ENCODE data around the gene ZDHHC7. TPM values are rescaled to one million over a fixed set of nuclear protein-coding genes. Genes with fewer than 3 reads are reported as not detected.

The ZDHHC7 gene
- polyA plus RNA-seq, 1 donor = 31.5 TPM

DNA sequence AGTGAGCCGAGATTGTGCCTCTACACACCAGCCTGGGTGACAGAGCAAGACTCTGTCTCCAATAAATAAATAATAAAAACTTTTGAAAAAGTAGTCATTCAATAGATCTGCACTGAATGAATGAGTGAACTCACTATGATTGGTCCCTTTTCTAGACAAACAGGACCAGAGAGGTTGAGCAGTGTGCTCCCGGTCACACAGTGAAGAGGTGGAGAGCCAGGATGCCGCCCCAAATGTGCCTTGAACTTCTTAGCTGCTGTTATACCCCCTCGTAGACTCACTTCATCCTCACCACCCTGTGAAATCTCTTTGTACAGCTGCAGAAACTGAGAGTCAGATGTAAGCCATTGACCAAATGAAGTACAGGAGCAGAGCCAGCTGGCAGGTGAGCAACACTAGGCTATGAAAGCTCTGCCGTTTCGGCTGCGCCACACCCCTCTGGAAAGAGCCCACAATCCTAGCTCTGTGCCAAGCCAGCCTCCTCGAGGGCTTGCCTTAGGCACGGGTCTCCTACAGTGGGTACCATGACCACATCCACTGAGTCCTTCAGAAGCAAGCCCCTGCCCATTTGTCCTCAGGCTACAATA, 8.4 kb upstream of the ZDHHC7 start:
- DNase-seq (ENCODE audit: low read depth) = no peak

DNA sequence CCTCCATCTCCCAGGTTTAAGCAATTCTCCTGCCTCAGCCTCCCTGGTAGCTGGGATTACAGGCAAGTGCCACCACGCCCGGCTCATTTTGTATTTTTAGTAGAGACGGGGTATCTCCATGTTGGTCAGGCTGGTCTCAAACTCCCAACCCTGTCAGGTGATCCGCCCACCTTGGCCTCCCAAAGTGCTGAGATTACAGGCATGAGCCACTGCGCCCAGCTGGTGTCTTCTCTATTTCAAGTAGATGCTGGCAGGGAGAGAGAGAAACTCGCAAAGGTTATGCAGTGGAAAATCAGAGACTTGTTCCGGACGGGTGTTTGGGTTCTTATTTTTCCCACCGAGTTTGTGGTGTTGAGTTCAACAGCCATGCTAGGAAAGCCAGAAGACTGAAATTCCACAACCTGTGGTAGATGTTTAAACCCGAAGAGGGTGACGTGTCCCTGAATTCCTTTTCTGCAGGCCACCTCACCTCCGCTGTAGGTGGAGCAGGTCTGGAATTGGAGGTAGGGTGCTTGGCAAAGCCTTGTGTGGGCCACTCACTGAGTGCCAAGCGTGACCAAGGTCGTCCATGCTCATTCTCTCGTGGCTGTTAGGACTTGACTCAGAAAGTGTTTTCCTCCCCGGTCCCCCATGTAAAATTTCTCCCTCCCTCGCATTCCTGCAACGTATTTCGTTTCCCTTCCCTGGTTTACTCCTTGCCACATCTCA, 7.3 kb upstream of the ZDHHC7 start:
- no peak for DNase-seq (ENCODE audit: low read depth)

- no peak for DNase-seq (ENCODE audit: low read depth)
Measured at GRCh38 chr16:85017633-85018032, 6.3 kb upstream of the ZDHHC7 start.

GRCh38 chr16:85017151-85017550, 5.8 kb upstream of the ZDHHC7 start:
- DNase-seq (ENCODE audit: low read depth) = no peak

DNA sequence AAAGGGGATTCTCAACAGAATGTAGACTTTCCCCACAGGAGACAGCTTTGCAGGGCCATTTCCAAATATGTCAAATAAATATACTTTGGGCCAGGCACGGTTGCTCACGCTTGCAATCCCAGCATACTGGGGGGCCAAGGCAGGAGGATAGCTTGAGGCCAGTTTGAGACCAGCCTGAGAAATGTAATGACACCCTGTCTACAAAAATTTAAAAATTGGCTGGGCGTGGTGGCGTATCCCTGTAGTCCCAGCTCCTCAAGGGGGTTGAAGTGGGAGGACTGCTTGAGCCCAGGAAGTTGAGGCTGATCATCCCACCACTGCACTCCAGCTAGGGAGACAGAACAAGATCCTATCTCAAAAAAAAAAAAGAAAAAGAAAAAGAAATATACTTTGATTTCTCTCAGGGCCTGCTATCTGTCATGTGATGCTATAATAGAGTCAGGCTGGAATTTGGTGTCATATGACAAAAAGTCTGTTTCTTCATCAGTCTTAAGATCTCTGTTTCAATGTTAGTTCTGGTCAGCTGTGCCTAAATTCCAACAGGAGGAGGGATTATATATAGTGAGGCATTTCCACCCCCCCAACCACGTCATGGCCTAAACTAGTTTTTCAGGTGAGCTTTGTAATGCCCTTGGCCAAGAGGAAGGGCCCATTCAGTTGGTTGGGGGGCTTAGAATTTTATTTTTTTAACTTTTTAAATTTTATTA, 4.3 kb upstream of the ZDHHC7 start:
- no peak for DNase-seq (ENCODE audit: low read depth)

DNA sequence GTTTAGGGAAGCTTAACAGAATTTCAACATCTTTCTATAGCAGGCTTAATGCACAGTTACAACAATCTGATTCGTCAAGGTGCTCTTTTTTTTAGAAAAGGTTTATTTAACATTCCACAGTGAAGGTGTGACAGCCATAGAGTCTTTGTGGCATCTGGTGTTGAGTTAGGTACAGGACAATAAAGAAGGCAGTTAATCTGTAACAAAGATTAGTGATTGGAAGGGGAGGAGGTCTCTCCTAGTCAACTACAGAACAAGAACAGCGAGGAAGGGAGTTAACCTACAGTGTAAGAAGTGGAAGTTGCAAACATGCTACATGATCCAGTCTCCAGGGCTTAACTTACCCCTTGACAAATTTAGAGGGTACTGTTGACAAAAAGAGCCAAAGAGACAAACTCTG, 3.0 kb upstream of the ZDHHC7 start:
- DNase-seq (ENCODE audit: low read depth) = no peak

DNA sequence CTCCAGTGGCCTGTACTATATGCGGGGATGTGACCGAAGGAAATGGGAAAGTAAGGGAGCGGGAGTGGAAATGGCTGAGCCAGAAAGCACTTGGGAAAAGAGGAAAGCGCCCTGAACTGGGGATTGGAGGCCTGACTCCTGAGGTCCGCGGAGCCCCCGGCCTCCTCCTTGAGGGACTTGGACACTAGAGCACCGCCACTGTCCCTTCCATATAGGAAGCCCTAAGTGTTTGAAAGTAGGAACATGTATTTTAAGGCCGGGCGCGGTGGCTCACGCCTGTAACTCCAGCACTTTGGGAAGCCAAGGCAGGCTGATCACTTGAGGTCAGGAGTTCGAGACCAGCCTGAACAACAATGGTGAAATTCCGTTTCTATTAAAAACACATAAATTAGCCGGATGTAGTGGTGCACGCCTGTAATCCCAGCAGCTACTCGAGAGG, 530 bp upstream of the ZDHHC7 start:
- no peak for DNase-seq (ENCODE audit: low read depth)

GRCh38 chr16:85010446-85010930, 847 bp downstream of the ZDHHC7 start:
- DNase-seq (ENCODE audit: low read depth) = no peak

DNA sequence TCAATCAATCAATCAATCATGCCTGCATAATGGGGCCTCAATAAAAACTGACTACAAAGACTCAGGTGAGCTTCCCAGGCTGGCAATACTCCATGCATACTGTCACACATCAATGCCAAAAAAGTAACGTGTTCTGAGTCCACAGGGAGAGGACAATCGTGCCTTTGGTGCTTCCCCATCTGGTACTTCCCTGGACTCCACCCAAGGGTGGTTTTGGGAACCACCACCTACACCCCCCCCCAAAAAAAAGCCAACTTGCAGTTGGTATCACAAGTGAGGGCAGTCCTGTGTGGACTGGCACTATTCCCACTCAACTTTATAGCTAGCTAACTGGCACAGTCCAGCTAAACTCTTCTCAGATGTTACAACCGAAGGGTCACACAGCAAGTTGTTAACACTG, 3.1 kb downstream of the ZDHHC7 start:
- no peak for DNase-seq (ENCODE audit: low read depth)

GRCh38 chr16:85007496-85008214, 3.7 kb downstream of the ZDHHC7 start:
- no peak for DNase-seq (ENCODE audit: low read depth)

- DNase-seq (ENCODE audit: low read depth) = no peak
Measured at GRCh38 chr16:85006639-85007038, 4.7 kb downstream of the ZDHHC7 start.

GRCh38 chr16:85005285-85006069, 5.9 kb downstream of the ZDHHC7 start:
- peak; percentile 54 for DNase-seq (ENCODE audit: low read depth)

DNA sequence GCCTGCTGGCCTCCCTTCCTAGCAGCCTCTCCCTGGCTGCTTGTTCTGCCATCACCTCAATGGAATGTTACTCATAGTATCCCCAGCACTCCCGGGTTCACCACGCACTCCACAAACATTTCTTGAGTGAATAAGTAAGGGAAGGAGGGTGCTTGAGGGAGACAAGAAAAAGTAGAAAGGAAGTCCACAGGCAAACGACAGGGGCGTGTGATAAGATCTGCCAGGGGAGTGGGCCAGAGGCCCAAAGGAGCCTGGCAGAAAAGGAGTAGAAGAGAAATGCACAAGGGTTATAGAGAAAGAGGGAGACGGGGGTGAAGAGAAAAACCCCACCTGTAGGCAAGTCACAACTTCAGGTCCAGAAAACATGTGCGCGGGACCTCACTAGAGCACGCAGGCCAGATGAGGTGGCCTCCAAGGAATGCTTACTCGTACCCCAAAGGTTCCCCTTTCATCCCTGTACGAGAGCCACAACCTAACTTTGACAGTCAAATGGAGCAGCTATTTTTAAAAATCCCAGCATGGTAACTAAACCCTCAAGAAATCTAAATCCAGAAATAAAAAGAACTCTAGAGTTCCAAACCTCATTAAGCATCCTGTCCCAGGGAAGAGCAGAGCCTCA, 6.6 kb downstream of the ZDHHC7 start:
- no peak for DNase-seq (ENCODE audit: low read depth)

DNA sequence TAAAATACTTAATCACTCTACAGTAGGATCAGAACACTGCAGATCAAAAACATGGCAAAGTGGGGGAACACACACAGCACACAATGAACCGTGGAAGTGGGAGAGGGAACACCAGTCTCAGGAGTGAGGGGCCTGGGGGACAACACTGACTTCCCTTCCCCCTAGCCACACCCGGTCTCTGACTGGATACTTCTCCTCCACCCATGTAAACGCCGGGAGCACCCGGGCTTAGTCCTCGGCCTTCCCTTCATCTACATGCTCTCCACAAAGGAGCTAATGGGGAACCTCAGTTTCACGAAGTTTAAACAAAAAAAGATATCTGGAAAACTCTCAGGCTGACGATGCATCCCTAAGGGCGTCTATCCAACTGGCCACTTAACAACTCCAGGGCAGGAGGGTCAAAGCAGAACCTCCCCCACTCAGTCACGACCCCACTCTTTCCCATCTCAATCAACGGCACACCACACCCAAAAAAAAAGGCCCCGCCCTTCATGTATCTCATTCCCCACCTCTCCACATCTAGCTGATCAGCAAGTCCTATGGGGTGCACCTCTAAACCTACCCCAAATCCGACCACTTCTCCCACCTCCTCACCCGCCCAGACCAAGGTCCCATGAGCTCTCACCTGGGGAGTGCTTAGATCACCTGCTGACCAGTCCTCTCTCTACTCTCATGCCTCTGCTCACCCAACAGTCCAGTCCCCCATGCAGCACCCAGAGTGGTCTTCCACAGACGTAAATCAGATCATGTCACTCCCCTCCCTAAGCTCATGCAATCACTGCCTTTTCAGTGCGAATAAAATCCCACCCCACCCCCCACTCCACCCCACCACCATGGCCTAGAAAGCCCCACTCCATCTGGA, 7.4 kb downstream of the ZDHHC7 start:
- no peak for DNase-seq (ENCODE audit: low read depth)

- no peak for DNase-seq (ENCODE audit: low read depth)
Measured at GRCh38 chr16:85003076-85003475, 8.3 kb downstream of the ZDHHC7 start.

DNA sequence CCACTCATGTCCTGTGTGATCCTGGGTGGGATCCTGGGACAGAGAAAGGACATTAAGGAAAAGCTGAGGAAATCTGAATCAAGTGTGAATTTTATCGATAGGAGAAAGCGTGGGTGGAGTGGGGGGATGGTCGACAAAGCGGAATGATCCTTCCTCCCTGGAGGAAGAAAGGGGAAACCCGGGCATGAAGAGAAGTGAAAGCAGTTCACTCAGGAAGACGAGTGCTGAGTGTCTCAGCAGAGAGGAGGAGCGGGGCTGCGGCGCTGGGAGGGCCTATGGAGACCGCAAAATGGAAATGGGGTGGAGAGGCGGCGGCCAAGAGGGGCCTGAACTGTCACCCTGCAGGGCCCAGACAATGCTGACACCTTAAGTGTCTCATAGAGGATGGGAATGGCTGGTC, 8.7 kb downstream of the ZDHHC7 start:
- DNase-seq (ENCODE audit: low read depth) = no peak

DNA sequence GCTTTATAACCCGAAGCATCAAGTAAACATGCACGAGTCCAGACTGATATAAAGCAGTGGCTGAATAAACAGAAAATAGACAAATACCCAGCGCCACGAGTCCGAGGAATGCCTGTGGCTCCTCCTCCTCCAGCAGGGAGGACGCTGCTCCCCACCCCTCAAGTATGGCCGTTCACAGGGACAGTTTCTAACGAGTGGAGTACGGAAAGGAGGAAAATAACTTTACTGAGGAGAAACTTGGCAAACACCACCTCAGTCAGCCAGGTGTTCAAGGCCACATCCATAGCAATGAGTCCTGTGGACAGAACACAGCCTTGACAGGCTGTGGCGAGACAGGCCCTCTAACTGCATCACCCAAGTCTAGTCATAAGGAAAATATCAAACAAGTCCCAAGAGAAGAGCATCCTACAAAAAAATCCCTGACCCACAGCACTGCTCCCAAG, 9.2 kb downstream of the ZDHHC7 start:
- DNase-seq (ENCODE audit: low read depth) = no peak

GRCh38 chr16:84999857-85000480, 11.4 kb downstream of the ZDHHC7 start:
- DNase-seq (ENCODE audit: low read depth) = no peak

GRCh38 chr16:84999200-84999599, 12.1 kb downstream of the ZDHHC7 start:
- DNase-seq (ENCODE audit: low read depth) = no peak
